ENCODE measurements around the gene CEP112.

The CEP112 gene

GRCh38 chr17:65977041-65977440, 214.9 kb downstream of the CEP112 start:
- DNase-seq = no peak

GRCh38 chr17:65975878-65976277, 216.1 kb downstream of the CEP112 start:
- no peak for DNase-seq

GRCh38 chr17:65973237-65973636, 218.7 kb downstream of the CEP112 start:
- no peak for DNase-seq

GRCh38 chr17:65967372-65967771, 224.6 kb downstream of the CEP112 start:
- DNase-seq = no peak

GRCh38 chr17:65966072-65966695, 225.7 kb downstream of the CEP112 start:
- no peak for DNase-seq

- DNase-seq = no peak
Measured at GRCh38 chr17:65963179-65963578, 228.8 kb downstream of the CEP112 start.

- DNase-seq = no peak
Measured at GRCh38 chr17:65959630-65960029, 232.3 kb downstream of the CEP112 start.

GRCh38 chr17:65956814-65957213, 235.1 kb downstream of the CEP112 start:
- no peak for DNase-seq

GRCh38 chr17:65954148-65954449, 237.8 kb downstream of the CEP112 start:
- DNase-seq = no peak

GRCh38 chr17:65953316-65954147, 238.4 kb downstream of the CEP112 start:
- no peak for DNase-seq

GRCh38 chr17:65952586-65952985, 239.3 kb downstream of the CEP112 start:
- DNase-seq = no peak

GRCh38 chr17:65952015-65952414, 239.9 kb downstream of the CEP112 start:
- DNase-seq = no peak

GRCh38 chr17:65947831-65948230, 244.1 kb downstream of the CEP112 start:
- no peak for DNase-seq

- DNase-seq = no peak
Measured at GRCh38 chr17:65942592-65942991, 249.3 kb downstream of the CEP112 start.

GRCh38 chr17:65941356-65941899, 250.5 kb downstream of the CEP112 start:
- no peak for DNase-seq

GRCh38 chr17:65936013-65936412, 255.9 kb downstream of the CEP112 start:
- DNase-seq = no peak

- no peak for DNase-seq
Measured at GRCh38 chr17:65933290-65933689, 258.6 kb downstream of the CEP112 start.

- DNase-seq = no peak
Measured at GRCh38 chr17:65931246-65932149, 260.4 kb downstream of the CEP112 start.

GRCh38 chr17:65930140-65930730, 261.7 kb downstream of the CEP112 start:
- no peak for DNase-seq

- DNase-seq = no peak
Measured at GRCh38 chr17:65926599-65926998, 265.3 kb downstream of the CEP112 start.

- DNase-seq = no peak
Measured at GRCh38 chr17:65925606-65926307, 266.2 kb downstream of the CEP112 start.

- no peak for DNase-seq
Measured at GRCh38 chr17:65920996-65921395, 270.9 kb downstream of the CEP112 start.

All from activated CD4-positive, alpha-beta T cell treated with anti-CD3 and anti-CD28 coated beads, Interleukin-10, Interleukin-2, amounts not matched to agents 100 ng/mL and 50 ng/mL, durations not matched to agents 16 hours and 8 hours (primary cell).